HG03139 (cell line): ENCODE measurements around the gene NT5E.
A peak's percentile ranks its signal among the peaks of the same experiment; 100 is the strongest.

Source experiments
- ATAC-seq: cut with Tn5 transposase; IDR thresholded peaks from one replicate; pipeline ENCODE4 v1.9.1; 2021; ENCODE audit not compliant: unreplicated experiment

NT5E gene

GRCh38 chr6:85421181-85421580, 28.7 kb upstream of the NT5E start:
- no peak for ATAC-seq

DNA sequence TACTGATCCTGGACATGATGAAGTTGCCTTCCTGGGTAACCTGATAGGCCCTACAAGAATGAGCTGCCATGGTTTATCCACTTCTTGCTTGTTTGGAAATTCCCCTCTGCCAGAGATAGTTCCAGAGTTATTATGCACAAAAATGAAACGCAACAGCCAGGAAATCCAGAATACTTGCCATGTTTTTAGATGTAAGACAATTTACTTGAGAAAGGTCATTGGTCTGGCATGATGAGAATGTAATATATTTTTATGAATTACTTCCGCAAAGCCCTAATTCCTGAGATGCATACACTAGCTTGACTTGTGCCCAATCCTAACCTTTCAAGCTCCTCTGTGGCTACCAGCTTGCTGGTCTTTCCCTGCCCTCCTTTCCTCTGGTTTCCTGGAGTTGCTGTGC, 27.9 kb upstream of the NT5E start:
- ATAC-seq = no peak

GRCh38 chr6:85422996-85423395, 26.9 kb upstream of the NT5E start:
- ATAC-seq = no peak

DNA sequence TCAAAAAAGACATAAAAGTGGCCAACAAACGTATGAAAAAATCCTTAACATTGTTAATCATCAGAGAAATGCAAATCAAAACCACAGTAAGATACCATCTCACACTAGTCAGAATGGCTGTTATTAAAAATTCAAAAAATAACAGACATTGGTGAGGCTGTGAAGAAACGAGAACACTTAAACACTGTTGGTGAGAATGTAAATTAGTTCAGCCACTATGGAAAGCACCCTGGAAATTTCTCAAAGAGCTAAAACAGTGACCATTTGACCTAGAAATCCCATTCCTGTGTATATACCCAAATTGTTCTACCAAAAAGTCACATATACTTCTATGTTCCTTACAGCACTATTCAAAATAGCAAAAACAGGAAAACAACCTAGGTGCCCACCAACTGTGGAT, 24.9 kb upstream of the NT5E start:
- no peak for ATAC-seq

GRCh38 chr6:85425997-85426396, 23.9 kb upstream of the NT5E start:
- no peak for ATAC-seq

- ATAC-seq = no peak
Measured at GRCh38 chr6:85428486-85428885, 21.4 kb upstream of the NT5E start.

DNA sequence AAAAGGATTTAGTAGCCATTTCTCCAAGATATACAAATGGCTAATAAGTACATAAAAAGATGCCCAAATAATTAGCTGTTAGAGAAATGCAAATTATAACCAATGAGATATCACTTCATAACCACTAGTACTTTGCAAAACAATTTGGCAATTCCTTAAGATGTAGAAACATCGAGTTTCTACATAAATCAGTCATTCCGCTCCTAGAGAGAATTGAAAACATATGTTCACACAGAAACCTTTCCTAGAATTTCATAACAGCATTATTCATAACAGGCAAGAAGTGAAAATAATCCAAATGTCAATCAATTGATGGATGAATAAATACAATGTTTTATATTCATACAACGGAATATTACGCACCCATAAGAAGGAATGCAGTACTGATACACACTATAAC, 20.5 kb upstream of the NT5E start:
- ATAC-seq = no peak

GRCh38 chr6:85431271-85431670, 18.6 kb upstream of the NT5E start:
- ATAC-seq = no peak

DNA sequence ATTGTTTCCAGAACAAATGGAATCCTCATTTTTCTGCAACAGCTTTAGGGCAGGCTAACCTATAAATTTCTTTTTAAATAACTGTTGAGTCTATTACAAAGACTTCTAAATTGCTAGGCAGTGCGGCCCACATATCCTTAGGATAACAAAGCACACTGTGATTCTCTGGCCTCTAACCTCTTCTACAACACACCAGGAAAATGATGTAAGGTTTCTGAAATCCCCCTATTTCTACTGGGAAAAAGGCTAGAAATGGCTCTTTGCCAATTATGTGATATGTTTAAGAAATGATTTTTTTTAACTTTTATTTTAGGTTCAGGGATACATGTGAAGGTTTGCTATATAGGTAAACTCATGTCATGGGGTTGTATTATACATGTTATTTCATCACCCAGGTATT, 17.3 kb upstream of the NT5E start:
- no peak for ATAC-seq

GRCh38 chr6:85435851-85436250, 14.0 kb upstream of the NT5E start:
- ATAC-seq = no peak

DNA sequence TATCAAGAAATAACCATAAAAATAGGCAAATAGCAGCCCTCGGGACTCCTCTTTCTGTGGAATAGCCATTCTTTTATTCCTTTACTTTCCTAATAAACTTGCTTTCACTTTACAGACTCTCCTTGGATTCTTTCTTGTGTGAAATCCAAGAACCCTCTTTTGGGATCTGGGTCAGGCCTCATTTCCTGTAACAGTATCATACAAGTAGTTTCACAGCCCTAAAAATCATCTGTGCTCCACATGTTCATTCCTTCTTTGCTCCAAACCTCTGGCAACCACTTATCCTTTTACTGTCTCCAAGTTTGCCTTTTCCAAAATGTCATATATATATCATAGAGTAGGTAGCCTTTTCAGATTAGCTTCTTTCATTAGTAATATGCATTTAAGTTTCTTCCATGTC, 13.5 kb upstream of the NT5E start:
- no peak for ATAC-seq

DNA sequence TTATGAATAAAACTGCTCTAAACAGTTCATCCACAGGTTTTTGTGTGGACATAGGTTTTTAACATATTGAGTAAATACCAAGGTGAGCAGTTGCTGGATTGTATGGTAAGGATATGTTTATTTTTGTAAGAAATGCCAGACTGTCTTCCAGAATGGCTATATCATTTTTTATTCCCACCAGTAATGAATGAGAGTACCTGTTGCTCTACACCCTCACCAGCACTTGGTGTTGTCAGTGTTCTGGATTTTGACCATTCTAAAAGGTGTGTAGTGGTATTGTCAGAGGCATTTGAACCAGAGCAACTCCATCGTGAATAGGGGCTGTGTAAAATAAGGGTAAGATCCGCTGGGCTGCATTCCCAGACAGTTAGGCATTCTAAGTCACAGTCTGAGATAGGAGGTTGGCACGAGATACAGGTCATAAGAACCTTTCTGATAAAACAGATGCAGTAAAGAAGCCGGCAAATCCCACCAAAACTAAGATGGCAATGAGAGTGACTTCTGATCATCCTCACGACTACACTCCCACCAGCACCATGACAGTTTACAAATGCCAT, 12.9 kb upstream of the NT5E start:
- no peak for ATAC-seq

DNA sequence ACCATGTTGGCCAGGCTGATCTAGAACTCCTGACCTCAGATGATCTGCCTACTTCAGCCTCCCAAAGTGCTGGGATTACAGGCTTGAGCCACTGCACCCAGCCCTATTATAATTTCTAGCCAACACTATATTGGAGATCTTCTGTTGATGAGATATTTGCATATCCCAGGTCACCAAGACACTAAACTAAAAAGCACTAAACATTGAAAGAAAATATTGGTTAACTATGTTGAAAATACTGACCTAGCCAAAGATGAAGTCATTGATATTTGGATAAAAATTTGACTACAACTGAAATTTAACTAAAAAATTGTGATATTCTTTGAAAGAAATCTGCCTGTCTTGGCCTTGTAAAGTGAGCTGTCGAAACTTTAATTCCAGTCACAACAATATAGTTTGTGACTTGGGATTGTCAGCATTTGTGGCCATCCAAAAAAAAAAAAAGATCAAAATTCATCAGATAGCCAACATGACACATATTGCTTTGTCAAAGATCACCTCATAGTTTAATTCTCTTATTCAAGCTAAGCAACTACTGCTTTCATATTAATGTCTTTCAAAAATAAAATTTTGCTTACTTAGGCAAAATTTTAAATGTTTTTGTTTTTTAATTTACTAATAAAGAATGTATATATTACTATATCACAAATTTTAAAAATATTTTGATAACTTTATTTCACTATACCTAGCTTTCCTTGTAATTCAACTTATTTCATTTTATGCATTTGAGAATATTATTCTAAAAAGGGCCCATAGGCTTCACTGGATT, 6.3 kb upstream of the NT5E start:
- ATAC-seq = no peak

DNA sequence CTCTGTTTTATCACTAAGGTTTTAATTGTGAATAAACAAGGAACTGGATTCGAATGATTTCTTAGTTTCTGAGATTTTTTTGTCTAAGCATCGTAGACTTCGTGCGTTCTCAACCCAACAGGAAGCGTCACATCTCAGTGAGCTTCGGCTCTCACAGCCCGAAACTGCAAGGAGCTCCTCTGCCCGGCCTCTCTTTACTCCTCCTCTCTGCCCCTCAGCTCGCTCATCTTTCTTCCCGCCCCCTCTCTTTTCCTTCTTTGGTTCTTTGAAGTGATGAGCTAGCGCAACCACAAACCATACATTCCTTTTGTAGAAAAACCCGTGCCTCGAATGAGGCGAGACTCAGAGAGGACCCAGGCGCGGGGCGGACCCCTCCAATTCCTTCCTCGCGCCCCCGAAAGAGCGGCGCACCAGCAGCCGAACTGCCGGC, 480 bp upstream of the NT5E start:
- peak; percentile 61 for ATAC-seq

DNA sequence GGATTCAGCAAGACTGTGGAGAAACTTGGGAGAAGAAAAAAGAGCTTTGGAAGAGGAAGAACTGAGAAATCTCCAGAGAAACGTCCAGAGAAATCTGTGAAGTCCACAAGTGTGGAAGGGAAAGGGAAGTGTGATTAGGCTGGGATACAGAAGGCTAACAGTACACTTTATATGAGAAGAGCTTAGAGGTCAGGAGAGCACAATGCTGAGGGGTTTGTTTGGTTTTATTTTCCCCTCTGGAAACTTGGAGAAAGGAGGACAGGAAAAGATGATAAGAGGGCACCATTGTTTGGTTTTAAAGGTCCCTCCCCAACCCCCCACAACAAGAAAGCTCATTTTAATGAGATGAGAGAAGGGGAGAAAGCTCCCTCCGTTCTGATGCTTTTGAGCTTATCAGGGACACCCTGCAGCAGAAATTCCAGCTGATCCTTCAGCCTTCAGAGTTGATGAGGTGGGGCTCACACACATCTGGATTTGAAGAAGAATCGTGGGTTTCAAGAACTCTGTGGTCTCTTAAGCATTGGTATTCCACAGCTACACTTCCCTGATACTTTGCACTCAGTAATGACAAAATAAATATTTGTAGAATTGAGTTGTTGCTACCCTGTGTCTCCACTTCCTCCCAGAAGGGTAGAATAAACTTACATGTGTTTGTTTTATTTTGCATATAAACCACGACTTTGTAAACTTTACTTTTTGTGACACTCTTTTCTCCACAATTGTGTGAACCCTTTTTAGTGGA, 1.9 kb downstream of the NT5E start:
- no peak for ATAC-seq

DNA sequence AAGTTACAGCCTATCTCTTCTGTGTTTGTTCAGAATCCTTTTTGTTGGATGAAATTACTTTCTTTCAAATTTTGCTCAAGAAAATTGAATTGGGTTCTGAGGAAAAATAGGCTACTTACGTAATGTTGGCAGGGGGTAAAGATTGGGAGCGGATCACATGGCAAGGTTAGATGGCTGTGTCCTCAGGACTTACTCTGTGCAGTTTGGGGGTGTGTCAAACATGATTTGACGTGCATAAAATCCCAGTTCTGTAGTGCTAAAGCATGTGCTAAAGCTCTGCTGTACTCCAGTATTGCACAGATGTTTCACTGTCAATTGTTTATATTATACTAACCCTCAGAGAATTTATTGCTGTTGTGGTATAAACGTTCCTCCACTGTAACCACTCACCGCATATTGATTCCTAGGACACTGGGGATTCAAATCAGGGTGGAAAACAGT, 2.6 kb downstream of the NT5E start:
- ATAC-seq = no peak

DNA sequence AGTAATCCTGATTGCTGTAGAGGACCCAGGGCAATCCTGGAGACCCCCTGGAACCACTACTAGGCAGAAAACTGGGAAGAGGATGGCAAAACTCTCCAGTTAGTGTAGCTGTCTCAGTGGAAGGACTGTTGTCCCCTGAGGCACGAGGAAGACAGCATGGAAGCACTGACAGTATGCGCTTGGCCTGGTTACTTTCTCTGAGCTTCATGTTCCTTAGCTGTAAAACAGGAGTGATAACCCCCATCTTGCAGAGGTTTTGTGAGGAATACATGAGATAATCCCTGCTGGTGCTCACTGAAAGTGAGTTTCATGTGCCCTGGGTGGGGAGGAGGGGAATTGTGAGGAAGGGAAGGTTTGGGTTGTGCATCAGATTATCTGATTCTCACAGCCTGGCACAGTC, 3.2 kb downstream of the NT5E start:
- no peak for ATAC-seq

- no peak for ATAC-seq
Measured at GRCh38 chr6:85453490-85453889, 3.6 kb downstream of the NT5E start.

GRCh38 chr6:85455471-85456026, 5.7 kb downstream of the NT5E start:
- ATAC-seq = no peak

GRCh38 chr6:85456782-85457181, 6.9 kb downstream of the NT5E start:
- no peak for ATAC-seq

- no peak for ATAC-seq
Measured at GRCh38 chr6:85458184-85458583, 8.3 kb downstream of the NT5E start.

DNA sequence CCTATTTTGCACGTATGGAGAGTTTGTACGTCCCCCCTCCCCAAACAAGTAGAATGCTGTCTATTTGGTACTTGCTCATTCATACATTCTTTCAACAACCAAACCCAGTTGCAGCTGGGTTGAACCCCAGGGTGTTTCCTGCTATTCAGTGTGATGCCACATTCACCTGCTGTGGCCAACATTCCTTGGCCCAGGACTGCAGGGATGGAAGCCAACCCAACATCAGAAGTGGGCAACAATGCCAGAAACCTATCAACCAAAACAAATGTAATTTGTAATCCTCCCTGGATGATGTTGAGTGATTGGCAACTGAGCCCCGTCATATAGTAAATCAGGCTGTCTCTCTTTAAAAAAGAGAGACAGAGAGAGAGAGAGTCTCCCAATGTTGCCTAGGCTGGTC, 8.9 kb downstream of the NT5E start:
- no peak for ATAC-seq
